Endodermal cell (in vitro differentiated cells): ENCODE data around the gene SLC66A1. TPM values are rescaled to one million over a fixed set of nuclear protein-coding genes. Genes with fewer than 3 reads are reported as not detected.

ENCODE experiments used
- DNase-seq: peaks from one replicate; pipeline ENCODE4 v3.0.0-alpha.2; 2017
- H3K27ac ChIP-seq: 2 replicates; pipeline ENCODE4 v1.5.1; 2013; ENCODE audit warnings: mild to moderate bottlenecking, low read depth, low read length, moderate library complexity
- H3K27me3 ChIP-seq: 2 replicates; pipeline ENCODE4 v1.6.1; 2013; ENCODE audit warnings: mild to moderate bottlenecking, low read length, moderate library complexity; ENCODE audit not compliant: insufficient read depth, control insufficient read depth, poor library complexity, severe bottlenecking
- H3K36me3 ChIP-seq: 2 replicates; pipeline ENCODE4 v1.7.0; 2013; ENCODE audit warnings: mild to moderate bottlenecking, low read length, moderate library complexity; ENCODE audit not compliant: control insufficient read depth, insufficient read depth
- H3K4me1 ChIP-seq: one replicate; pipeline ENCODE4 v1.7.0; 2013; ENCODE audit warnings: low read length; ENCODE audit not compliant: control insufficient read depth, insufficient read depth
- H3K4me3 ChIP-seq: 2 replicates; pipeline ENCODE4 v1.5.1; 2013; ENCODE audit warnings: mild to moderate bottlenecking, low read length, moderate library complexity
- H3K9ac ChIP-seq: 2 replicates; pipeline ENCODE4 v1.6.1; 2013; ENCODE audit warnings: mild to moderate bottlenecking, low read length, moderate library complexity; ENCODE audit not compliant: poor library complexity, severe bottlenecking; ENCODE audit errors: extremely low read depth
- H3K9me3 ChIP-seq: 2 replicates; pipeline ENCODE4 v1.6.1; 2013; ENCODE audit warnings: mild to moderate bottlenecking, low read length, moderate library complexity; ENCODE audit not compliant: control insufficient read depth
- H3K27ac Mint-ChIP-seq: 2 replicates; pipeline ENCODE4 v1.8.0; 2020; ENCODE audit warnings: mixed read lengths
- H3K27me3 Mint-ChIP-seq: 2 replicates; pipeline ENCODE4 v1.8.0; 2021; ENCODE audit warnings: mild to moderate bottlenecking, mixed read lengths; ENCODE audit not compliant: insufficient read depth
- H3K36me3 Mint-ChIP-seq: 2 replicates; pipeline ENCODE4 v1.8.0; 2020; ENCODE audit warnings: low read depth, mixed read lengths
- H3K4me1 Mint-ChIP-seq: 2 replicates; pipeline ENCODE4 v1.8.0; 2020; ENCODE audit warnings: mixed read lengths
- H3K4me3 Mint-ChIP-seq: 2 replicates; pipeline ENCODE4 v1.8.0; 2020; ENCODE audit warnings: mild to moderate bottlenecking, moderate library complexity, mixed read lengths
- H3K9me3 Mint-ChIP-seq: 2 replicates; pipeline ENCODE4 v1.8.0; 2020; ENCODE audit warnings: mild to moderate bottlenecking, mixed read lengths
- CTCF ChIP-seq: fragments of 200-600 bp; sonication (generic); conservative IDR thresholded peaks from 2 replicates; pipeline ENCODE4 v1.5.0; 2021; ENCODE audit warnings: antibody characterized with exemption, mild to moderate bottlenecking
- WGBS, 2 experiments: methylation state at CpG; one replicate each; pipeline versions ENCODE4 v1.1.5 to v1.1.7; 2013; ENCODE audit warnings: missing lambda C conversion rate in 2 of 2, mixed read lengths in 1 of 2; ENCODE audit not compliant: insufficient coverage in 1 of 2, insufficient read length in 1 of 2; 5-methylcytosine and 5-hydroxymethylcytosine counted together
- total RNA-seq, 2 donors: library from RNA; stranded (reverse); fragmentation: NEBNext Ultra II Directional in 1 of 2; extraction: Animal tissue kit (Norgen Biotek cat#: 25700) in 1 of 2; gene quantifications; 2 replicates in 1 of 2; 3 replicates in 1 of 2; pipeline ENCODE4 v1.2.1, GENCODE V29; 2021

Gene SLC66A1
- total RNA-seq, 2 donors from 2014 or later = 20.8 to 22.6 TPM

DNA sequence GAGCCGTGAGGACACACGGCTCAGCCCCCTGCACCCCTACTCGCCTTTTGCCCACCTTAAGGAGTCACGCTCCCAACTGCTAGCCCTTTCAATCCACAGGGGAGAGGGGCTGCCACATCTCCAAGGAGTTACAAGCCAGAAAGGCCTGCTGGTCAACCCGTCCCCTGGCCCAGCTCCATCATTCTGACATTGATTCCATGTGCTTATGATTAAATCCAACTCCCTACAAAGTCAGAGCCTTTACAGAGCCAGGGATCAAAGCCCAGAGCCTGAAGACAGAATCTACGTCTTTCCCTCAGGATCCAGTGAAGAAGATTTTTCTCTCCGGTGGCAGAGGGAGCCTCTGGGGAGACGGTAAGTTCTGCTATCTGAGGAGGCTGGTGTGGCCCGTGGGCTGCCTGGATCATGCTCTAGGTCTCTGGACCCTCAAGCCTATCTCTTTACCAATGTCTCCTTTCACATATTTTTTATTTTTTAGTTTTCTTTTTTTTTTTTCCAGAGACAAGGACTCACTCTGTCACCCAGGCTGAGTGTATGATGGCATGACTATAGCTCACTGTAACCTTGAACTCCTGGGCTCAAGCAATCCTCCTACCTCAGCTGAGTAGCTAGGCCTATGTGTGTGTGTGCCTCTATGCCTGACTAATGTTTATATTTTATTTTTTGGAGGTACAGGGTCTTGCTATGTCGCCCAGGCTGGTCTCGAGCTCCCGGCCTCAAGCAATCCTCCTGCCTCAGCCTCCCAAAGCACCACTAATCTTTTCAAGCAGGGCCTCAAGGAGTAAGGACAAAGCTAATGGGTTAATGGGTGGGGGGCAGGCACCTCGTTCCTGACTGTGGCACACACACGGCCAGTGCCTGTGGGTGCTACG, 61.3 kb downstream of the SLC66A1 start:
- Mint-ChIP-seq H3K4me3 (no peak overlapping the region), H3K36me3 (peaks cover 39% of the 10 kb centered on the region), H3K4me1 (peaks cover 19% of the 10 kb centered on the region), H3K27ac (peak overlapping the region; percentile 39), H3K27me3 (no peaks in the 10 kb centered on the region), H3K9me3 (no peaks in the 10 kb centered on the region)
- Histone ChIP-seq H3K9me3 (peaks cover 13% of the 10 kb centered on the region), H3K4me3 (no peak overlapping the region), H3K27me3 (no peaks in the 10 kb centered on the region), H3K9ac (no peak overlapping the region), H3K36me3 (peaks cover 66% of the 10 kb centered on the region), H3K4me1 (no peaks in the 10 kb centered on the region), H3K27ac (no peak overlapping the region)
- DNase-seq = no peak
- 95 to 96% methylated on average over 14 to 15 of the region's 15 CpGs for whole genome bisulfite sequencing, 2 experiments
- no peak for TF ChIP-seq CTCF

DNA sequence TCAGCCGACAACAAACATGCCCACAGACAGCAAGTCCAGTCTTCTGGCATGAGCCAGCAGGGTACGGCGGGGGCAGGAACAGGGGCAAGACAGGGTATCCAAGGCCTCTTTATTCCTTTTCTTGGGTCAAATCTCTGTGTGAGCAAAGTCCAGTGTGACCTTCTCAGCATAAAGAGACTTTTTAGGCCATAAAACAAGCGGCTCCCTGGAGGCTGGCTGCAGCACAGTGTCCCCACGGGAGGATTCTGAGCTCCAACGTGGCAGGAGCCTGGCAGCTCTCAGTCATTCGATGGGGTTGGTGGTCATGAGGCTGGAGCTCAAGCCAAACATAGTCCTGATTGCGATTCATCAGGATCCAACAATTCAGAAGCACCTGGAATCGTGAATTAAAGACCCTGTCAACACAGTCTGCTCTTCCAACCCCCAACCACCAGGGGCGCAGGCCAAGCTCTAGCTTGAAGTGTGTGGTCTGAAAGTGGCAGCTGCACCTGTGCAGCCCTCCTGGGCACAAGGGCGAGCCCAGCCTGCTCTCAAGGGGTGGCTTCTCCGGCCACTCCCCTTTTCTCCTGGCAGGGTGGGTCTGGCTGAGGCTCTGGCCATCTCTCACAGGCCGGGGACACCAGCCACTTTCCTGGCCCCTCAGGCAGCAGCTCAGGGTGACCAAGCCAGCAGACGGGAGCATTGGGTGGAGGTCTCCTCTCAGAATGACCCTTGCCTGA, 62.1 kb downstream of the SLC66A1 start:
- peaks cover 13% of the 10 kb centered on the region for H3K9me3 ChIP-seq
- H3K36me3 ChIP-seq = peaks cover 64% of the 10 kb centered on the region
- no peak overlapping the region for H3K27ac ChIP-seq
- no peak overlapping the region for H3K9ac ChIP-seq
- DNase-seq = peak; percentile 88
- no peaks in the 10 kb centered on the region for H3K27me3 ChIP-seq
- TF ChIP-seq CTCF = peak; percentile 82
- WGBS, 2 experiments = 87 to 89% methylated on average over 11 to 14 of the region's 14 CpGs
- Mint-ChIP-seq H3K27me3 (no peaks in the 10 kb centered on the region), H3K4me1 (peaks cover 15% of the 10 kb centered on the region), H3K9me3 (no peaks in the 10 kb centered on the region), H3K36me3 (peaks cover 42% of the 10 kb centered on the region), H3K27ac (no peak overlapping the region), H3K4me3 (no peak overlapping the region)
- H3K4me1 ChIP-seq = no peaks in the 10 kb centered on the region
- no peak overlapping the region for H3K4me3 ChIP-seq

DNA sequence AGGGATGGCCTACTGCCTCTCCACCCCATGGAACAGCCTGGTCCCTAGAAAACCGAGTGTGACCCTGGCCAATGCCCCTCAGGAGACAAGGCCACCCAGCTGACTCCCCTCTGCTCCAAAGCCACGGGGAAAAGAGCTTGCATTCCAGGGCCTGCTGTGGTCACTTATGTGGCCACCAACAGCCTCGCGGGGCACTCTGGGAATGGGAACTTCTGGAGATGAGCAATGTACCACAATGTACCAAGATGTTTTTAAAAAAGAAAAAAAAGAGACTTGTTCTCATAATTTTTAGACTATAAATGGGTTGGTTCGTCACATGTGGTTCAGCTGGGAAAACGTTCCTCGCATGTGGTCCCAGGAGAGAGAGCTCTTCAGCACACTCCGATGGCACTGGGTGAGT, 62.8 kb downstream of the SLC66A1 start:
- Histone ChIP-seq H3K9me3 (peaks cover 13% of the 10 kb centered on the region), H3K4me3 (no peak overlapping the region), H3K9ac (no peak overlapping the region), H3K4me1 (no peaks in the 10 kb centered on the region), H3K27me3 (no peaks in the 10 kb centered on the region), H3K27ac (no peak overlapping the region), H3K36me3 (peaks cover 66% of the 10 kb centered on the region)
- Mint-ChIP-seq H3K9me3 (no peaks in the 10 kb centered on the region), H3K36me3 (peaks cover 49% of the 10 kb centered on the region), H3K27me3 (no peaks in the 10 kb centered on the region), H3K4me1 (peaks cover 8% of the 10 kb centered on the region), H3K4me3 (no peak overlapping the region), H3K27ac (no peak overlapping the region)
- 94% methylated on average over 8 of the region's 8 CpGs for WGBS, 2 experiments
- no peak for DNase-seq
- TF ChIP-seq CTCF = no peak
